A549 (cell line): ENCODE data around the gene ASB1. TPM values are rescaled to one million over a fixed set of nuclear protein-coding genes. Genes with fewer than 3 reads are reported as not detected.

Experiments
- ATAC-seq, 2 experiments: fragments of 200-7000 bp in 1 of 2; fragments of >200 bp in 1 of 2; cut with Nextera tagmentation in 1 of 2; cut with Tn5 transposase in 1 of 2; 3 replicates each; pipeline versions ENCODE4 v1.8.0 to v1.9.1; 2018 to 2020; ENCODE audit warnings: mild to moderate bottlenecking in 1 of 2, moderate library complexity in 1 of 2
- CTCF ChIA-PET: fragments of 300-600 bp; sonication (Branson Sonifier 250); formaldehyde crosslinking; extraction: SDS; loops from one replicate; lab custom pipeline; 2021; ENCODE audit warnings: antibody characterized with exemption, inconsistent platforms; lab: Yijun Ruan, JAX
- POLR2A ChIA-PET: fragments of 350-600 bp; formaldehyde crosslinking; extraction: SDS; loops from one replicate; lab custom pipeline; 2021; ENCODE audit warnings: antibody characterized with exemption, inconsistent platforms; lab: Yijun Ruan, JAX
- DNase-seq, 2 experiments: peaks; one replicate each; pipeline versions ENCODE4 v3.0.0 to v3.0.0-alpha.2; 2011 to 2016; ENCODE audit warnings: low read depth in 1 of 2, low spot score in 1 of 2
- FAIRE-seq: peaks from 2 replicates; lab custom pipeline; 2011; peaks lifted over from hg19 to GRCh38; lab: Jason Lieb, UNC
- H3K27ac ChIP-seq, 2 experiments: fragments of >200 bp; sonication (Bioruptor Twin); formaldehyde crosslinking; 3 replicates each; pipeline ENCODE4 v1.5.1; 2016 to 2017
- H3K4me1 ChIP-seq: fragments of >200 bp; sonication (Bioruptor Twin); formaldehyde crosslinking; 3 replicates; pipeline ENCODE4 v1.6.1; 2016
- H3K4me2 ChIP-seq: fragments of >200 bp; sonication (Bioruptor Twin); formaldehyde crosslinking; 3 replicates; pipeline ENCODE4 v1.6.1; 2016
- H3K4me3 ChIP-seq: fragments of >200 bp; sonication (Bioruptor Twin); formaldehyde crosslinking; 3 replicates; pipeline ENCODE4 v1.5.1; 2016
- H3K9me3 ChIP-seq: fragments of >200 bp; sonication (Bioruptor Twin); formaldehyde crosslinking; 3 replicates; pipeline ENCODE4 v1.6.1; 2016
- BCL3 ChIP-seq: fragments of >200 bp; sonication (Bioruptor Twin); formaldehyde crosslinking; IDR thresholded peaks from 3 replicates; pipeline ENCODE4 v1.6.1; 2016
- ESRRA ChIP-seq: fragments of 150-350 bp; IDR thresholded peaks from 2 replicates; pipeline ENCODE4 v1.6.1; 2014; ENCODE audit warnings: mild to moderate bottlenecking, low read length, borderline replicate concordance
- FOXS1 ChIP-seq: fragments of 250-450 bp; sonication (Bioruptor Pico); IDR thresholded peaks from 2 replicates; pipeline ENCODE4 v1.5.0; 2020; ENCODE audit warnings: mild to moderate bottlenecking, moderate library complexity
- GATA3 ChIP-seq: IDR thresholded peaks from 2 replicates; pipeline ENCODE4 v1.6.1; 2012; ENCODE audit warnings: borderline replicate concordance
- HES2 ChIP-seq: fragments of >200 bp; sonication (Bioruptor Twin); formaldehyde crosslinking; IDR thresholded peaks from 2 replicates; pipeline ENCODE4 v1.6.1; 2016
- HMGXB4 ChIP-seq: fragments of 250-450 bp; sonication (Bioruptor Pico); IDR thresholded peaks from 2 replicates; pipeline ENCODE4 v1.5.0; 2021; ENCODE audit warnings: mild to moderate bottlenecking, moderate library complexity, borderline replicate concordance
- HOXB13 ChIP-seq: fragments of 250-450 bp; sonication (Bioruptor Pico); IDR thresholded peaks from 2 replicates; pipeline ENCODE4 v1.5.0; 2020; ENCODE audit warnings: low read depth, mild to moderate bottlenecking, moderate library complexity
- JUN ChIP-seq, 2 experiments: fragments of >200 bp; sonication (Bioruptor Twin); formaldehyde crosslinking; IDR thresholded peaks; 2 replicates in 1 of 2; 3 replicates in 1 of 2; pipeline ENCODE4 v1.6.1; 2016 to 2017
- MAX ChIP-seq: IDR thresholded peaks from 2 replicates; pipeline ENCODE4 v1.6.1; 2012
- NPAS2 ChIP-seq: fragments of 250-450 bp; sonication (Bioruptor Pico); IDR thresholded peaks from 2 replicates; pipeline ENCODE4 v1.8.0; 2022; ENCODE audit warnings: mild to moderate bottlenecking, moderate library complexity, borderline replicate concordance
- PHF8 ChIP-seq: fragments of 200-600 bp; sonication (generic); IDR thresholded peaks from 2 replicates; pipeline ENCODE4 v1.6.1; 2016; ENCODE audit warnings: low read depth, mild to moderate bottlenecking, antibody characterized with exemption, moderate library complexity, borderline replicate concordance
- POLR2A ChIP-seq: IDR thresholded peaks from 2 replicates; pipeline ENCODE4 v1.6.1; 2012; ENCODE audit warnings: mild to moderate bottlenecking, low read length
- RARB ChIP-seq: fragments of 250-450 bp; sonication (Bioruptor Pico); IDR thresholded peaks from 2 replicates; pipeline ENCODE4 v1.8.0; 2021; ENCODE audit warnings: mild to moderate bottlenecking, moderate library complexity
- RCOR1 ChIP-seq: fragments of 150-350 bp; IDR thresholded peaks from 2 replicates; pipeline ENCODE4 v1.6.1; 2014; ENCODE audit warnings: antibody characterized with exemption, low read length, low read depth
- RNF2 ChIP-seq: fragments of 200-600 bp; sonication (generic); IDR thresholded peaks from 2 replicates; pipeline ENCODE4 v1.6.1; 2016; ENCODE audit warnings: low read depth, mild to moderate bottlenecking, antibody characterized with exemption, moderate library complexity, borderline replicate concordance
- SMC3 ChIP-seq: fragments of >200 bp; sonication (Bioruptor Twin); formaldehyde crosslinking; IDR thresholded peaks from 3 replicates; pipeline ENCODE4 v1.6.1; 2018; ENCODE audit warnings: inconsistent platforms
- SREBF2 ChIP-seq: fragments of 450-650 bp; IDR thresholded peaks from 2 replicates; pipeline ENCODE4 v1.6.1; 2014; ENCODE audit warnings: mild to moderate bottlenecking, moderate library complexity
- ZC3H11A ChIP-seq: fragments of 450-650 bp; IDR thresholded peaks from 2 replicates; pipeline ENCODE4 v1.6.1; 2014; ENCODE audit warnings: antibody characterized with exemption, mild to moderate bottlenecking
- ZNF302 ChIP-seq: fragments of 250-450 bp; sonication (Bioruptor Pico); IDR thresholded peaks from 2 replicates; pipeline ENCODE4 v1.9.0; 2021; ENCODE audit warnings: inconsistent platforms, mild to moderate bottlenecking, moderate library complexity
- WGBS: methylation state at CpG from one replicate; pipeline ENCODE4 v1.1.6; 2017; ENCODE audit errors: missing lambda C conversion rate; 5-methylcytosine and 5-hydroxymethylcytosine counted together
- polyA minus RNA-seq: library from RNA; depleted of rRNA, polyadenylated mRNA; stranded (reverse); fragments of >200 nt; gene quantifications from 2 replicates; pipeline ENCODE4 v1.2.3, GENCODE V29; 2011; rRNA and poly(A)+ RNA removed
- polyA plus RNA-seq, 4 experiments: library from polyadenylated mRNA; depleted of rRNA in 3 of 4; stranded (reverse); fragments of >200 nt; fragmentation: RNase III in 1 of 4; extraction: RNeasy Plus Mini Kit Qiagen cat#74134 plus additional on column Dnase treatment in 1 of 4; gene quantifications; 2 replicates in 3 of 4; 3 replicates in 1 of 4; pipeline ENCODE4 v1.2.3, GENCODE V29; 2011 to 2017
- TF ChIP-seq, protein P1 (sequence below): fragments of 150-350 bp; IDR thresholded peaks from 2 replicates; pipeline ENCODE4 v1.6.1; 2014; ENCODE audit warnings: low read depth, mild to moderate bottlenecking, low read length

The ASB1 gene
- polyA plus RNA-seq (2011; rRNA removed) (40.1 and 42.7 TPM in 2 replicates), polyA plus RNA-seq (2017; fragmentation: RNase III; extraction: RNeasy Plus Mini Kit Qiagen cat#74134 plus additional on column Dnase treatment) (24.6 to 26.8 TPM (median 26.0 TPM) in 3 replicates), polyA minus RNA-seq (24.9 and 38.0 TPM in 2 replicates)
- 51.7 and 54.1 TPM in 2 replicates for polyA plus RNA-seq (2012; cell fraction: cytosol; rRNA removed)
- polyA plus RNA-seq (2012; cell fraction: nucleus; rRNA removed) = 53.6 and 61.9 TPM in 2 replicates

DNA sequence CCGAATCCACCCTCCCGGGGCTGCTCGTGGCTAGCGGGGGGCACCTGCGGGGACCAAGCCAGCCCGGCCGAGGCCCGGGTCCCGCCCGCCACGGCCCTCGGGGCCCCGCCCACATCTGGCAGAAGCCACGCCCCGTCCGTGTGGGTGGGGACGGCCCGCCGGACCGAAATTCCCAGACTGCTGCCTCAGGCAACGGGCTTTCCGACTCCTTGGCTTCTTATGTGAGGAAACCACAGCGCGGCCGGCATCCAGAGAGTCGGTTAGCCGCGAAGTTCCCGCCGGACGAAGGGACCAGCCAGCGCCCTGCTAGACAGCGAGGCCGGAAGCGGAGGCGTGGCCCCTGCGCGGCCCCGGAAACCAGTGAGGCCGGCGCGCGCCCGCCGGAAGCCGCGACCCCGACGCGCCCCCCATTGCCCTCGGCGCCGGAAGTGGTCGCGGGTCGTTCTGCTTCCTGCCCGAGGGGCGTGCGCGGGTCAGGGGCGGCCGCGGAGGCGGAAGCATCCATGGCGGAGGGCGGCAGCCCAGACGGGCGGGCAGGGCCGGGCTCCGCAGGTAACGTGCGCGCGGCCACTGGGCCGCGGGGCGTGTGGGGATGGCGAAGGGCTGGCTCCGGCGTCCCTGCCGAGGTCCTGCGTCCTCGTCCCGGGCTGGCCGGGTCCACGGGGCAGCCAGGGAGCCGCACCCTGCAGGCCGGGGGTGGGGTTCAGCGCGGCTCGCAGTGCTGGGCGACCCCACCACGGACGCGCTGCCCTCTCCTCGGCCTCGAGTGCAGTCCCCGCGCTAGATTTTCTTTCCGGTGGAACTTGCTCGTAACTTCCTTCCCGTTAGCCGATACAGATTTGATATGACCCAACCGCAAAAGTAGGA is at the start of gene ASB1:
Gene ASB1 (plus strand): TSS at position 360 of the 867 bp plus-strand sequence. CDS start 144 bp downstream, at position 504.
- Histone ChIP-seq H3K4me1 (peaks cover 21% of the 10 kb centered on the region; the same call in 2 of the 3 replicates), H3K27ac (peak within 1 kb of the TSS; percentile 94 to 99), H3K9me3 (no peaks in the 10 kb centered on the region), H3K4me2 (peak within 1 kb of the TSS; percentile 82), H3K4me3 (peak within 1 kb of the TSS; percentile 85)
- POLR2A ChIA-PET = no interaction called here
- TF ChIP-seq RARB (CRISPR knock-in tag) (no peak), ZNF302 (CRISPR knock-in tag) (no peak), MAX (peak; percentile 74), HMGXB4 (CRISPR knock-in tag) (peak; percentile 66; the same call in 1 of the 2 replicates), HOXB13 (no peak), JUN (IDR thresholded peaks at IDR 0.05) (peak; percentile 77 to 88; a peak in 4 of 5 replicates), ESRRA (no peak), GATA3 (peak; percentile 27; the same call in 1 of the 2 replicates), SMC3 (0 out of 3 replicates have a peak, but pooled peaks have one; percentile 8), RCOR1 (no peak), BCL3 (peak; percentile 54; the same call in 1 of the 3 replicates), SREBF2 (no peak), FOXS1 (CRISPR knock-in tag) (no peak), ZC3H11A (no peak), NPAS2 (CRISPR knock-in tag) (no peak), PHF8 (peak; percentile 91), RNF2 (no peak), HES2 (no peak), POLR2A (peak; percentile 46)
- TF ChIP-seq, protein P1, sequence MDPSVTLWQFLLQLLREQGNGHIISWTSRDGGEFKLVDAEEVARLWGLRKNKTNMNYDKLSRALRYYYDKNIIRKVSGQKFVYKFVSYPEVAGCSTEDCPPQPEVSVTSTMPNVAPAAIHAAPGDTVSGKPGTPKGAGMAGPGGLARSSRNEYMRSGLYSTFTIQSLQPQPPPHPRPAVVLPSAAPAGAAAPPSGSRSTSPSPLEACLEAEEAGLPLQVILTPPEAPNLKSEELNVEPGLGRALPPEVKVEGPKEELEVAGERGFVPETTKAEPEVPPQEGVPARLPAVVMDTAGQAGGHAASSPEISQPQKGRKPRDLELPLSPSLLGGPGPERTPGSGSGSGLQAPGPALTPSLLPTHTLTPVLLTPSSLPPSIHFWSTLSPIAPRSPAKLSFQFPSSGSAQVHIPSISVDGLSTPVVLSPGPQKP = 0 out of 2 replicates have a peak, but pooled peaks have one; percentile 38
- WGBS = 0% methylated on average over 19 of the region's 104 CpGs
- CTCF ChIA-PET = interaction anchor here (1.2 to 1.4 kb wide), 2 partner anchors 11 to 358 kb away, joined by 6 to 10 read pairs; no protein-coding TSS in a partner anchor
- peak; percentile 85 to 88 for ATAC-seq
- no peak for FAIRE-seq
- peak; percentile 62 to 76 for DNase-seq
